ENCODE results near the gene ARFRP1.

- TF ChIP-seq POLR2AphosphoS5 (IDR thresholded peaks at IDR 0.05; ENCODE audit: low read depth) = no peak
- no peak for TF ChIP-seq GABPA (IDR thresholded peaks at IDR 0.05; ENCODE audit: low read depth)
- TF ChIP-seq, protein P1, sequence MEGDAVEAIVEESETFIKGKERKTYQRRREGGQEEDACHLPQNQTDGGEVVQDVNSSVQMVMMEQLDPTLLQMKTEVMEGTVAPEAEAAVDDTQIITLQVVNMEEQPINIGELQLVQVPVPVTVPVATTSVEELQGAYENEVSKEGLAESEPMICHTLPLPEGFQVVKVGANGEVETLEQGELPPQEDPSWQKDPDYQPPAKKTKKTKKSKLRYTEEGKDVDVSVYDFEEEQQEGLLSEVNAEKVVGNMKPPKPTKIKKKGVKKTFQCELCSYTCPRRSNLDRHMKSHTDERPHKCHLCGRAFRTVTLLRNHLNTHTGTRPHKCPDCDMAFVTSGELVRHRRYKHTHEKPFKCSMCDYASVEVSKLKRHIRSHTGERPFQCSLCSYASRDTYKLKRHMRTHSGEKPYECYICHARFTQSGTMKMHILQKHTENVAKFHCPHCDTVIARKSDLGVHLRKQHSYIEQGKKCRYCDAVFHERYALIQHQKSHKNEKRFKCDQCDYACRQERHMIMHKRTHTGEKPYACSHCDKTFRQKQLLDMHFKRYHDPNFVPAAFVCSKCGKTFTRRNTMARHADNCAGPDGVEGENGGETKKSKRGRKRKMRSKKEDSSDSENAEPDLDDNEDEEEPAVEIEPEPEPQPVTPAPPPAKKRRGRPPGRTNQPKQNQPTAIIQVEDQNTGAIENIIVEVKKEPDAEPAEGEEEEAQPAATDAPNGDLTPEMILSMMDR (IDR thresholded peaks at IDR 0.05; ENCODE audit: insufficient read depth, low read length) = no peak
- no peak for TF ChIP-seq REST (IDR thresholded peaks at IDR 0.05; ENCODE audit: insufficient replicate concordance, low read depth)
- TF ChIP-seq SPI1 (IDR thresholded peaks at IDR 0.05; ENCODE audit: borderline replicate concordance, low read depth) = no peak
These were observed 36.4 kb upstream of the ARFRP1 start for GRCh38 chr20:63744158-63744557.

Measured in HL-60 (cell line).